GM04504 (cell line): ENCODE results near the gene LEPR.
"Not testable (repeated sequence)": the region's sequence is repeated elsewhere in the genome, so short reads cannot be mapped to it uniquely, and the experiment has no call there.

Experiments
- DNase-seq: peaks from one replicate; pipeline ENCODE4 v3.0.0-alpha.2; 2012; ENCODE audit warnings: low read depth

Gene LEPR

GRCh38 chr1:65420590-65421350, at the start of gene LEPR, which contains the start of gene LEPROT:
Gene LEPR, plus strand, starts transcription at chr1:65420668. Its CDS starts 144,898 bp downstream, at chr1:65565566.
Gene LEPROT, plus strand, starts transcription at chr1:65420668. Its CDS starts 57 bp downstream, at chr1:65420725.
- DNase-seq = no peak

GRCh38 chr1:65371544-65371943, 48.9 kb upstream of the LEPR start:
- DNase-seq = no peak

- DNase-seq = peak; percentile 6
These were observed 47.9 kb upstream of the LEPR start for GRCh38 chr1:65372557-65372956.

GRCh38 chr1:65377496-65378246, 42.8 kb upstream of the LEPR start:
- no peak for DNase-seq

- no peak for DNase-seq
These were observed 42.1 kb upstream of the LEPR start for GRCh38 chr1:65378247-65378946.

- not testable (repeated sequence) for DNase-seq
These were observed 36.0 kb upstream of the LEPR start for GRCh38 chr1:65384426-65384825.

- DNase-seq = no peak
These were observed 34.0 kb upstream of the LEPR start for GRCh38 chr1:65386439-65386838.

- DNase-seq = no peak
These were observed 32.6 kb upstream of the LEPR start for GRCh38 chr1:65387821-65388220.

GRCh38 chr1:65388908-65389695, 31.4 kb upstream of the LEPR start:
- no peak for DNase-seq

- no peak for DNase-seq
These were observed 28.0 kb upstream of the LEPR start for GRCh38 chr1:65392497-65392896.

GRCh38 chr1:65393347-65393746, 27.1 kb upstream of the LEPR start:
- DNase-seq = peak; percentile 9

- no peak for DNase-seq
These were observed 26.5 kb upstream of the LEPR start for GRCh38 chr1:65393928-65394327.

GRCh38 chr1:65395887-65396612, 24.4 kb upstream of the LEPR start:
- peak; percentile 39 for DNase-seq

- no peak for DNase-seq
These were observed 22.4 kb upstream of the LEPR start for GRCh38 chr1:65398083-65398482.

GRCh38 chr1:65399003-65399402, 21.5 kb upstream of the LEPR start:
- DNase-seq = no peak

- DNase-seq = no peak
These were observed 18.9 kb upstream of the LEPR start for GRCh38 chr1:65401612-65402011.

- DNase-seq = no peak
These were observed 15.5 kb upstream of the LEPR start for GRCh38 chr1:65404941-65405340.

- no peak for DNase-seq
These were observed 12.6 kb upstream of the LEPR start for GRCh38 chr1:65407877-65408276.

- no peak for DNase-seq
These were observed 11.2 kb upstream of the LEPR start for GRCh38 chr1:65409314-65409713.

GRCh38 chr1:65409816-65410326, 10.6 kb upstream of the LEPR start:
- no peak for DNase-seq
